HG02973 (cell line): ENCODE results near the gene NYNRIN.
A peak's percentile ranks its signal among the peaks of the same experiment; 100 is the strongest.
"Not testable (repeated sequence)": the region's sequence is repeated elsewhere in the genome, so short reads cannot be mapped to it uniquely, and the experiment has no call there.

Source experiments
- ATAC-seq: cut with Tn5 transposase; IDR thresholded peaks from one replicate; pipeline ENCODE4 v1.9.1; 2021; ENCODE audit warnings: moderate library complexity; ENCODE audit not compliant: unreplicated experiment

Gene NYNRIN

DNA sequence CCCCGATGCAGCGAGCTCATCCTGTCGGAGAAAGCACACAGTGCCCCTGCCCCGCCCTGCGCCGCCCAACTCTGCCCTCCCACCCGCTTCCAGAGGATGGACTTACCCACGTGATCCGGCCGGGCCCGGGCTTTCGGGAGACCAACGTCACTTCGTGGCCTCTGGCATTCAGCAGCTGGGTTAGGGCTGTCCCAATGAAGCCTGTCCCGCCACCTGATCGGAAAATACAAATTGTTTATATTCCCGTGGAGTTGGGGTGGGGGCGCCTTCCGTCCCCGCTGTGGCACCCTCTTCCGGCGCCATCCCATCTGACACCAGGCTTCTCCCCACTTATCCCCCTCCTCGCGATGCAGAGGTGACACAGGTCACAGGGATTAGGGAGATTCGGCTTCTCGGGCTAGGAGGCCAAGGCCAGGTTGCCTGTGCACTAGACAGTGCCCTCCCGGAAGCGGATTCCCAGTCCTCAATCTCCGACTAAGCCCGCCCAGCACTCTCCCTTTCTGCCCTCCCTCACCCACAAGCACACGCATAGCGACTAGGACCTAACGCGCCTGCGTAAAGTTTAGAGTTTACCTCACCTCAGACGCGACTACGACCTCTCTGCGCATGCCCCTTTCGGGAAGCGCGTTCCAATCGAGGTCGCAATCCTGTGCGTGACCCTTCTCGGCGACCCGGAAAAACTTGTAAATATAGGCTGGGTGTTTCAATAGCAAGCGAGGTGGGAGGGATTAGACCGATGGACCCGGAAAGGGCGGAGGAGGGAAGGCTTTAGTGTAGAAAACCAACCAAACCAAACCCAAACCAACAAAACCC is 43.6 kb downstream of the NYNRIN start, which contains the start of gene SDR39U1:
Gene SDR39U1, minus strand, starts transcription at position 537 of the 813 bp plus-strand sequence. Its CDS starts 7 bp downstream, at position 530.
- ATAC-seq, result peak; percentile 90

DNA sequence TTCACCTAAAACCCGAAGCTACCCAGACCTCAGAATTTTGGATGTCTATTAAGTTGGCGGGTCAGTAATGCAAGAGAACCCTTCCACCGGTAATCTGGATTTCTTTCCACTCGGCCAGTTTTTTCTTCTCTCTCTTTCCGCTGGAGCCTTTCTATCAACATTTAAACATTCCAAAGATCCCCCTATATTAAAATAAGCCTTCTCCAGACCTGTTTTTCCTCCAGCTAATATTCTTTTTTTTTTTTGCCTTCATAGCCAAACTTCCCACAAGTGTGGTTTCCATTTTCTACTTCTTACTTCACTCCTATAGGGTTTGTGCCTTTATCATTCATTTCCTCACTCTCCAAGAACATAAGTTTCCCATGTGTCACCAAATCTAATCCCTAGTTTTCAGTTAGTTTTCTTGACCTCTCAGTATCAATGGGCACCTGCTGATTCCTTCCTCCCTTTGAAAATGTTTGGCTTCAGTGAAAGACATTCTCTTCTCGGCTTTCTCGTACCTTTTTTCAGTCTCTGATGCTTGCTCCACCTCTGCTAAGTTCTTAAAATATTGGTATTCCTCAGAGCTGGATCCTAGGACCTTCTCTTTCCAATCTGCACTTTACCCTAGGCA is 44.4 kb downstream of the NYNRIN start:
- no peak for ATAC-seq

DNA sequence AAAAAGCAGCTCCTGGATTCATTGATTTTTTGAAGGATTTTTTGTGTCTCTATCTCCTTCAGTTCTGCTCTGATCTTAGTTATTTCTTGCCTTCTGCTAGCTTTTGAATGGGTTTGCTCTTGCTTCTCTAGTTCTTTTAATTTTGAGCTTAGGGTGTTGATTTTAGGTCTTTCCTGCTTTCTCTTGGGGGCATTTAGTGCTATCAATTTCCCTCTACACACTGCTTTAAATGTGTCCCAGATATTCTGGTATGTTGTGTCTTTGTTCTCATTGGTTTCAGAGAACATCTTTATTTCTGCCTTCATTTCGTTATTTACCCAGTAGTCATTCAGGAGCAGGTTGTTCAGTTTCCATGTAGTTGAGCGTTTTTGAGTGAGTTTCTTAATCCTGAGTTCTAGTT is 52.0 kb downstream of the NYNRIN start:
- not testable (repeated sequence) for ATAC-seq

DNA sequence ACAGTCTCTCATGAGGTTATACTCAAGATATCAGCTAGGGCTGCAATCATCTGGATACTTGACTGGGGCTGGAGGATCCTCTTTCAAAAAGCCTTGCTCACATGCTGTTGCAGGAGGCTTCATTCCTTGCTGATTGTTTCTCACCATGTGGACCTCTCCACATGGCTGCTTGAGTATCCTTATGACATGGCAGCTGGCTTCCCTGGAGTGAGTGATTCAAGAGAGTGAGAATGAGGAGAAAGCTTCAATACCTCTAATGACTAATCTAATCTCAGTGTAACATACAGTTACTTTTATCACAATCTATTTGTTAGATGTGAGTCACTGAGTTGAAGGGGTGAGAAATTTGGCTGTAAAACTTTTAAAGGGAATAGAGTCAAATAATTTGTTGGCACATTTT is 58.2 kb downstream of the NYNRIN start:
- no peak for ATAC-seq

DNA sequence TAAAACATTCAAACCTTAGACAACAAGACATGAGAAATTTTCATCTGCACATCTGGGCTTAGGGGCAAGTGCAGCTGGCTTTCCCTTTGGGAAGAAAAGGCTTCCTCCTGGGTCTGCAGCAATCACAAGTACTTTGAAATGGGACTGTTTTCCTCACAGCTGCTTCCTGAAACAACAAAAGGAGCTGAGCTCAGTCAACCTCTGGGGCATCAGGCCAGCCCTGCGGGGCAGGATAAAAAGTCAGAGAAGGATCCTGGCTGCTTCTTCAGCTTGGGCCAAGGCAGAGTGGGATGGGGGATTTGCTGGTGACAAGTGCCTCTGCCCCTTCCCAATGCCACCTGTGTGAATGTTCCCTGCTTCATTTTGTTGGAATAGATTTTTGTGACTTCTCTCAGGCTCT is 59.9 kb downstream of the NYNRIN start:
- no peak for ATAC-seq

DNA sequence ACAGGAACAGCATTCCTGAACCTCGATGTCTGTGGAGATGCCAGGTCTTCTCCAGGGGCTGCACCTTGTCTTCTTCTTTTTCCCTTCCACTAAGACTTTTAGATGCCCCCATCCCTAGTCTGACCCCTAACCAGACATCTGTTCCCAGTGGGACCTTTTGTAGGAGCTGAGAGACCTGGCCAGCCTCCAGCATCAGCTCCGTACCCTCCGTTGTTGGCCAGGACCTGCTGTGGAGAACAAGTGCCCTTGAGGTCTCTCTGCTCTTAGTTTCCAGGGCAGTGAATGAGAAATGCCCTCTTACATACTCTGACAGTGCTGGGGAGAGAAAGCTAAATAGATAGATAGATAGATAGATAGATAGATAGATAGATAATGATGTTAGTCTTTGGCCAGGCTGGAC is 60.5 kb downstream of the NYNRIN start:
- ATAC-seq, result no peak

DNA sequence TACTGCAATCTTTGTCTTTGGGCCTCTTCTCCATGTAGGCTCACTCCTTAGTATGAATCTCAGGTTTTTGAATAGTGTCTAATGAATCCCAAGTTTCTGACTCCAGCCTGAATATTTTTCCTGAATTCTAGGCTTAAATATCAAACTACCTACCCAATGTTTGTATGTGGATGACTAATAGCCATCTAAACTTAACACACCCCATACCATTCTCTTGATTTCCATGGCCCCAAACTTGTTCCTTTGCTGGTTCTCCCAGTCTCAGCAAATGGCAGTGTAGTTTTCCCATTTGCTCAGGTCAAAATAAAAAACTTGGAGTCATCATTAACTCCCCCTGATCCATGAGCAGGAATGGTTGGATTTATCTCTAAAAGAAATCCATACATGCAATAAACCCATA is 62.5 kb downstream of the NYNRIN start:
- no peak for ATAC-seq

DNA sequence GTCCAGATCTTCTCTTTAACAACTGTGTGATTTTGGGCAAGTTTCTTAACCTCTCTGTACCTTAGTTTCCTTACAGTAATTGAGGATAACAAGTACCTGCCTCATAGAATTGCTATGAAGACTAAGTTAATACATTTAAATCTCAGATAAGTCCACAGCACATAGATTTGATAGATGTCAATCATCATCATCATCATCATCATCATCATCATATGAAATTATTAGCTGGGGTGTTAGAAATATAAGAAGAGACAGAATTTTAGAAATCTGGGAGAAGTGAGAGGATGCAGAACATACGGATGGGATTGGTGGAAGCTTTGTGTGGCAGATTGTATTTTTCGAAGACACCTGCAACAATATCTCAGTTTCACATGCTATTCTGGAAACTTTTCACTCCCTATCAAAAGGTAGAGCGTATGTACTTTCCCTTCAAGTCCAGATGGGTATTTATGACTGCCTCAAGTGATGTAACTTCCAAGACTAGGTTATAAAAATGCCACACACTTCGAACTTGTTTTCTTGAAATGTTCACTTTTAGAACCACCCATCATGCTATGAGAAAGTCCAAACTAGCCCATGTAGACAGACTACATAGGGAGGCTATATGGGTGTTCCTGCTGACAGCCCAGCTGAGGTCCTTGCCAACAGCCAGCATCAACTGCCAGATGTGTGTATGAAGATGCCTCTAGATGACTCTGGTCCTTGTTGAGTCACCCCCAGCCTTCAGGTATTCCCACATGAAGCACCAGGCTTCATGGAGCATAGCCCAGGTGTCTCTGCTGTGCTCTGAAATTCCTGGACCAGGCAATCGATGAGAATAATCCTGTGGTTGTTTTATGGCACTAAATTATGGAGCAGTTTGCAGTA is 64.4 kb downstream of the NYNRIN start:
- ATAC-seq, result no peak

DNA sequence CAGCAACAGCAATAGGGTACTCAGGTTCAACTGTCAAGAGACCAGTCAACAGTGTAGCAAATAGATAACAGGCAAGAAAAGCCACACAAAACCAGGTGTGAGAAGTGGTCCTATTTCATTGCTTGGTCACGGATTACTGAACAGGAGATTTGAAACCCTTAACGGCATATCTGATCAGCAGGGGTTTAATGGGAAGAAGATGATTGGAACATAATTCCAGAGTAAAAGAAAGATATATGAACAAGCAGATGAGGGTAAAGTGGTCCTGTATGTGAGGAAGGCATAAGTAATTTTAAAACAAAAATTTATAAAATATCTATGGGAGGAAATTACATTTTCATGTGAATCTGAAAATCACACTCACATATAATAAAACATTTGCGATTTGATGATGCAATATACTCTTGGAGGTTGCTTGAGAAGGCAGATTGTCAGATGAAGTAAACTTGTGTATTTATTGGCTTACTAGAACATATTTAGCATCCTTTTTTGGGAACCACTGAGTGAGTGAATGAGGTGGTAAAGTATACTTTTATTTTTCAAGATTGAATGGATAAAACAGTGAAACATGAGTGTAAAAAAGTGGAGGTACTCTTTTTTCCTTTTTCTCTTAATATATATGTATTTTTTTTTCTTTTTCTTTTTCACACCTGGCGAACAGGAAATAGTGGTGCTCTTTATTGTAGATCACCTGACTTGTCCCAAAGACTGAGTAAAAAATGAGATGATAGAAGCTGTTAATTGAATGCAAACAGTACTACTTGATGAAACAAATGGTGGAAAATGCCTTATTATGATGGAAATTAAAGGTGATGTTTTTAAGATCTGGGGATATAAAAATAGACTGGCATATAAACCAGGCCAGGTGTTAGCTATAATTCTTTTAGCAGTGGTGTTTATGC is 65.3 kb downstream of the NYNRIN start:
- ATAC-seq, result no peak

DNA sequence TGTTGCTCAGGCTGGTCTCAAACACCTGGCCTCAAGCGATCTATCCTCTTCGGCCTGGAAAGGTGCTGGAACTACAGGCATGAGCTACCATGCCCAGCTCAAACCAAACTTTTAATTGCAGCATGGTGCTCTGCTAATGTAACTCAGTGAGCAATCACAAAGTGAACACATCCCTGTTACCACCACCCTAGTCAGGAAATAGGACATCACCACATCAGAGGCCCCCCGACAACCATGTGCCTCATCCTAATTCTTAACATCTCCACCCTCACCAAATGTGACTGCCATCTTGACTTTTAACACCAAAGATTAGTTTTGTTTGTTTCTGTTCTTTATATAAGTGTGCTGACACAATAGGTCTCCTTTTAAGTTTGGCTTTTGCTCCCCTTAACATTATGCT is 66.6 kb downstream of the NYNRIN start:
- no peak for ATAC-seq

DNA sequence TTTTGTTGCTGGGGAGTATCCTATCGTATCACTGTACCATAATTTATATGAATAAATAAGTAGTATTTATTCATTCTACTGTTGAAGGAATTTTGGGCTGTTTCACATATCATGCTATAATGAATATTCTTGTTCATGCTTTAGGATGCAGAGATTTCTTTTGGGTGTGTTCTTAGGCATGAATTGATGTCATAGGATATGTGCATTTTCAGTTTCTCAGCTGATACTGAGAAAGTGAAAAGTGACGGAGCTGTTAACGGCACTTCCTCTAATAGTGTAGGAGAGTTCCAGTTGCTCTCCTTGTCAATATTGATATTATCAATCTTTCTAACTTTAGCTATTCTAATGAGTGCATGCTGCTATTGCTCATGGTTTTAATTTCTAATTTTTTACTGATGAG is 67.0 kb downstream of the NYNRIN start:
- no peak for ATAC-seq
